A549 (cell line): ENCODE measurements around the gene TMEM126A.

Source experiments
- CBX8 ChIP-seq: fragments of 200-600 bp; sonication (generic); IDR thresholded peaks from 2 replicates; pipeline ENCODE4 v1.6.1; 2016
- CEBPB ChIP-seq, 2 experiments: fragments of >200 bp in 1 of 2; sonication (Bioruptor Twin) in 1 of 2; formaldehyde crosslinking in 1 of 2; IDR thresholded peaks; 2 replicates each; pipeline ENCODE4 v1.6.1; 2012 to 2016
- POLR2A ChIP-seq: IDR thresholded peaks from 2 replicates; pipeline ENCODE4 v1.6.1; 2012; ENCODE audit warnings: mild to moderate bottlenecking, low read length
- TP53 ChIP-seq: fragments of 250-450 bp; sonication (Bioruptor Pico); IDR thresholded peaks from 2 replicates; pipeline ENCODE4 v1.5.0; 2021; ENCODE audit warnings: mild to moderate bottlenecking, moderate library complexity
- TF ChIP-seq, protein P1 (sequence below): fragments of >200 bp; sonication (Bioruptor Twin); formaldehyde crosslinking; IDR thresholded peaks from 3 replicates; pipeline ENCODE4 v1.5.1; 2016
- TF ChIP-seq, protein P2 (sequence below): fragments of >200 bp; sonication (Bioruptor Twin); formaldehyde crosslinking; IDR thresholded peaks from 3 replicates; pipeline ENCODE4 v1.6.1; 2016
- TF ChIP-seq, protein P3 (sequence below): IDR thresholded peaks from 2 replicates; pipeline ENCODE4 v1.6.1; 2012

DNA sequence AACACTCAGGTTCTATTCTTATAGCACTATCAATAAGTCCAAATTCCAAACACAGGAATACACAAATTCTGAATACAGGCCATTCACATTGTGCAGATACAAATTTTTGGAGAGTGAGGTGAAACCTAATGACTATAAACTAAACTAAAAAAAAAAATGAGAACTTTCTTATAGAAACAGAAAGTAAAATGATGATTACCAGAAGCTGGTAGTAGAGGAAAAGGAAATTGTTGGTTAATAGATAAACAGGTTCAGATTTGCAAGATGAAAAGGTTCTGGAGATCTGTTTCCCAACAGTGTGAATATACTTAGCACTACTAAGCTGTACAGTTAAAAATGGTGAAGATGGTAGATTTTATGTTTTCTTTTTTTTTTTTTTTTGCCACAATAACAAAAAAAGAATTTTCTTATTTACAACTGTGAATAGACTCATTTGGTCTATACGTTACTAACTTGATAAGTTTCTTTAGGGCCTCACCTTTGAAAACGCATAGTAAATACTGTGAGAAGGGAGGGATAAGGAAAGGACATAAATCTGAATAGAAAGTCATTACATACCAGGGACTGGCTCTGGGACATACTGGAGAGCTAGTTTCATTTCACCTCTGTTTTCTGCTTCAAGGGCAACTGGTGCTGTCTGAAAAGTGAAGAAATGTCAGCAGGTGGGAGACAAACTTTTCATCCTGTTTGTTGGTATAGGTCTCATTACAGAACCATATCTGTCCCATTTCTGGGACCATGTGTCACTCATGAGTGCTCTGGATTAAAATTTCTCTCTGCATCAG, 52.4 kb downstream of the TMEM126A start:
- TF ChIP-seq, protein P1, sequence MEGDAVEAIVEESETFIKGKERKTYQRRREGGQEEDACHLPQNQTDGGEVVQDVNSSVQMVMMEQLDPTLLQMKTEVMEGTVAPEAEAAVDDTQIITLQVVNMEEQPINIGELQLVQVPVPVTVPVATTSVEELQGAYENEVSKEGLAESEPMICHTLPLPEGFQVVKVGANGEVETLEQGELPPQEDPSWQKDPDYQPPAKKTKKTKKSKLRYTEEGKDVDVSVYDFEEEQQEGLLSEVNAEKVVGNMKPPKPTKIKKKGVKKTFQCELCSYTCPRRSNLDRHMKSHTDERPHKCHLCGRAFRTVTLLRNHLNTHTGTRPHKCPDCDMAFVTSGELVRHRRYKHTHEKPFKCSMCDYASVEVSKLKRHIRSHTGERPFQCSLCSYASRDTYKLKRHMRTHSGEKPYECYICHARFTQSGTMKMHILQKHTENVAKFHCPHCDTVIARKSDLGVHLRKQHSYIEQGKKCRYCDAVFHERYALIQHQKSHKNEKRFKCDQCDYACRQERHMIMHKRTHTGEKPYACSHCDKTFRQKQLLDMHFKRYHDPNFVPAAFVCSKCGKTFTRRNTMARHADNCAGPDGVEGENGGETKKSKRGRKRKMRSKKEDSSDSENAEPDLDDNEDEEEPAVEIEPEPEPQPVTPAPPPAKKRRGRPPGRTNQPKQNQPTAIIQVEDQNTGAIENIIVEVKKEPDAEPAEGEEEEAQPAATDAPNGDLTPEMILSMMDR = no peak
- TF ChIP-seq CBX8 = no peak
- TF ChIP-seq, protein P2, sequence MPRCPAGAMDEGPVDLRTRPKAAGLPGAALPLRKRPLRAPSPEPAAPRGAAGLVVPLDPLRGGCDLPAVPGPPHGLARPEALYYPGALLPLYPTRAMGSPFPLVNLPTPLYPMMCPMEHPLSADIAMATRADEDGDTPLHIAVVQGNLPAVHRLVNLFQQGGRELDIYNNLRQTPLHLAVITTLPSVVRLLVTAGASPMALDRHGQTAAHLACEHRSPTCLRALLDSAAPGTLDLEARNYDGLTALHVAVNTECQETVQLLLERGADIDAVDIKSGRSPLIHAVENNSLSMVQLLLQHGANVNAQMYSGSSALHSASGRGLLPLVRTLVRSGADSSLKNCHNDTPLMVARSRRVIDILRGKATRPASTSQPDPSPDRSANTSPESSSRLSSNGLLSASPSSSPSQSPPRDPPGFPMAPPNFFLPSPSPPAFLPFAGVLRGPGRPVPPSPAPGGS = no peak
- TF ChIP-seq POLR2A = no peak
- TF ChIP-seq CEBPB (IDR thresholded peaks at IDR 0.05) = no peak
- TF ChIP-seq, protein P3, sequence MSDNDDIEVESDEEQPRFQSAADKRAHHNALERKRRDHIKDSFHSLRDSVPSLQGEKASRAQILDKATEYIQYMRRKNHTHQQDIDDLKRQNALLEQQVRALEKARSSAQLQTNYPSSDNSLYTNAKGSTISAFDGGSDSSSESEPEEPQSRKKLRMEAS = no peak
- TF ChIP-seq TP53 = no peak
